ENCODE results near the gene NPIPB12.
"Not testable (repeated sequence)": the region's sequence is repeated elsewhere in the genome, so short reads cannot be mapped to it uniquely, and the experiment has no call there.

Gene NPIPB12

DNA sequence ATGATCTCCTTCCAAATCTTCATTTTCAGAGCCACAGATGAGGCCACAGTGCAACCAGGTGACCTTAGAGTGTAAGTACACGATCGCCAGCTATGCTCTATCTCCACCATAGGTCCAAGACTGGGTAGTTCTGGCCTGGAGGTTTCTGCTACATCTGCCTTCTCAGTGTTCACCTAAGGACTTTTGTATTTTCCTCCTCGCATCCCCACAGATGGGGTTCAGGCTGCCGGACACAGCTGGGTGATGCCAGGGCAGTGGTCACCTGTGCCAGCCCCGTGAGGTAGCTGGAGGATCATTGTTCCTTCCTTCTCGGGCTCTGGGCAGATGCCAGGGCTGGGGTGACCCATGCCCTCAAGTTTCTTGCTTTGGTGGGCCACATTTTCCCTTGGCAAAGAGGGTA lies at the start of gene NPIPB12:
Gene NPIPB12 (minus strand): TSS at position 101 of the 400 bp plus-strand sequence.
- H3K9me3 ChIP-seq (ENCODE audit: low read length); H3K4me1 ChIP-seq (ENCODE audit: insufficient read depth, low read length); H3K27me3 ChIP-seq (ENCODE audit: insufficient read depth, low read length); H3K36me3 ChIP-seq (ENCODE audit: insufficient read depth, low read length); H2AFZ ChIP-seq (ENCODE audit: low read depth, low read length); H3K4me3 ChIP-seq (ENCODE audit: low read length): not testable (repeated sequence)

DNA sequence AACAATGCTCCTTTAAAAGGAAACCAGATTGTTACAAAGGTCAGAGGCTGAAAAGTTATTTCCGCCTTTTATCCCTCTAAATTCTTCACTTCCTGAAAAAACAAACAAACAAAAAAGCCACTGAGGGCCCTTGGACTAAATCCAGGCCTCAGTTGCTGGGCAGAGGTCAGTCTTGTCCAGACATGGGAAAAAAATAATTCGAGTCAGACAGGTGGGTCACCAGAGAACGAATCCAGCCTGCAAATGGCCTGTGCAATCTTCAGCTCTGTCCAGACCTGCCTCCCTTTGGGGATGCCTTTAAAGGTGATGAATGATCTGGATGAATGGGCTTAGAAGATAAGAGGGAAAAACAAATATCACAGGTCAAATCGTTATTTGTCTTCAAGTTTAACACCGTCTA lies 15.3 kb upstream of the NPIPB12 start:
- H3K4me3 ChIP-seq (ENCODE audit: low read length); H3K9me3 ChIP-seq (ENCODE audit: low read length); H3K27me3 ChIP-seq (ENCODE audit: insufficient read depth, low read length); H2AFZ ChIP-seq (ENCODE audit: low read depth, low read length); H3K36me3 ChIP-seq (ENCODE audit: insufficient read depth, low read length); H3K4me1 ChIP-seq (ENCODE audit: insufficient read depth, low read length): not testable (repeated sequence)

DNA sequence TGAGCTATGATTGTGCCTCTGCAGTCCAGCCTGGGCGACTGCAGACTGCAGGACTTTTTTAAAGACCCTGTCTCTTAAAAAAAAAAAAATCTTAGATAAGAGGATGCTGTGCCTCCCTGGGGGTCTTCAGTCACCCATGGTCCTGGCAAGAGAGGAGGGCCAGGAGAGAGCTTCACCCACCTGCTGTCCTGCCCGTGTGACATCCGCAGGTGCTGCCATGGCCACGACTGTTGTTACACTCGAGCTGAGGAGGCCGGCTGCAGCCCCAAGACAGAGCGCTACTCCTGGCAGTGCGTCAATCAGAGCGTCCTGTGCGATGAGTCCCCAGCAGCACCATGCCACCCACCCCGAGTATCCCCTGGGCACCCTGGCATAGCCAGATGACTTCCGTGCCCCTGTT lies 23.9 kb downstream of the NPIPB12 start:
- not testable (repeated sequence) for H3K4me1 ChIP-seq (ENCODE audit: insufficient read depth, low read length); H3K9me3 ChIP-seq (ENCODE audit: low read length); H3K36me3 ChIP-seq (ENCODE audit: insufficient read depth, low read length); H2AFZ ChIP-seq (ENCODE audit: low read depth, low read length); H3K27me3 ChIP-seq (ENCODE audit: insufficient read depth, low read length); H3K4me3 ChIP-seq (ENCODE audit: low read length)

DNA sequence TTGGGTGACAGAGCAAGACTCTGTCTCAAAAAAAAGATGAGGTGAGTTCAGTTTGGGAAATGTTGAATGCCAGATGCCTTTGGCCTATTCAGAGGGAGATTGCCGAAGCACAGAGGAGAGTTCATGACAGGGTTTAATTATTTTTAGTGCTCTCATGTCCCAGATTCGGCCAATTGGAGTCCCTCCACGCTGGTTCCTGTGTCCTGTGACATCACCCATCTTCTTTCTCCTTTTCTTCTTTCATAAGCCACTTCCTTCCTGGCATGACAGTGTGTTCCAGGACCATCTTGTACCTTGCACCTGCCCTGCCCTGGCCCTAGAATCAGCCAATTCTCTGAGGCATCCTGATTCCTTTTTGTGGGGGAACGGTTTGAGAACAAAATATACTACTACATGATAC lies 34.1 kb downstream of the NPIPB12 start:
- not testable (repeated sequence) for H3K4me1 ChIP-seq (ENCODE audit: insufficient read depth, low read length); H3K27me3 ChIP-seq (ENCODE audit: insufficient read depth, low read length); H3K36me3 ChIP-seq (ENCODE audit: insufficient read depth, low read length); H3K9me3 ChIP-seq (ENCODE audit: low read length); H3K4me3 ChIP-seq (ENCODE audit: low read length); H2AFZ ChIP-seq (ENCODE audit: low read depth, low read length)

DNA sequence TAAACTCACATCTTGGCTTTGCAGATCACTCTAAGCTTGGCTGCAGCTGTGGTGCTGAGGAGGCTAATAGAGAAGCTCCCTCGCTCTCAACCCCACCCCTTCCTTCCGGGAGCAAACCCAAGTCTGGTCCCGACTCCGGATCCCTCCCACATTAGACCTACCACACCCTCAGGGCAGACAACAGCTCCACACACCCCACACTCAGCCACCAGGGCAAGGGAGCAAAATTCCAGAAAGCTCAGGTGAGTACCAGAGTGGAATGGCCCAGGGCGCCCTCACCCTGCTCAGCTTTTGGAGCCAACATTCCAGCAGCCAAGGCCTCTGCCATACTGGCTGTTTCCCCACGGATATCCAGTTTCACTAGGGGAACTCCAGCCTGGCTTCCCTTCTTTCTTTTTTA lies 36.5 kb downstream of the NPIPB12 start:
- H3K4me3 ChIP-seq (ENCODE audit: low read length); H3K4me1 ChIP-seq (ENCODE audit: insufficient read depth, low read length); H2AFZ ChIP-seq (ENCODE audit: low read depth, low read length); H3K27me3 ChIP-seq (ENCODE audit: insufficient read depth, low read length); H3K36me3 ChIP-seq (ENCODE audit: insufficient read depth, low read length); H3K9me3 ChIP-seq (ENCODE audit: low read length): not testable (repeated sequence)

DNA sequence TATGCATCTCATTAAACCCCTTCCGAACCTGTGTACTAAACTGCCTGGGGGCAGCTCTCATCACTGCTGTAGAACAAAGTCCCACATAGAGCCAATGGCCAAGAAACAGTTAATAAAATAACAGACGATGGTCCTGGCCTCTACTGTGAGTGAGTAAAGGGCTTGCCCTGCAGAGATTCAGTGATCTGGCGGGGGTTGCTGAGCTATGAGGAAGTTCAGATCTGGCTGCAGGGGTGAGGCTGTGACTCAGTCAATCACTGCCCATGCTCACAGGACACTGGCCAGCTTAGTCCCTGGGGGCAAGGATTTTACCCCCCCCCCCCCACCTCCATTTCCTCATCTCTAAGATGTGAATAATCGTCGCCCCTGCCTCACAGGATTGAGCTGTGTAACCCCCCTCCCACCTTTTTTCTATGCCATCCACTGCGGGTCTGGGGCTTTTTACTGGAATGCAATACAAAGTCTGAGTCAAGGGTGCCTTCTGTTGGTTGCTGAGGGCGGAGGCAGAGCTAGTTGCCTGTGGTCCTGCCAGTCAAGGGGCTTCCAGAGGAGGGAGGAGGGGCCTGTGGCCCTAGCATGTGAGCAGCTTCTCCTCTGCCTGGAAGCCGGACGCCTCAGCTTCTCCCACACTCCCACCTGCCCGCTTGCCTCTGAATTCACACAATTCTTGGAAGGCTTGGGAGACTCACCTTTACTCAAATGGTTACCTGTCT lies 38.4 kb downstream of the NPIPB12 start:
- H3K4me3 ChIP-seq (ENCODE audit: low read length); H3K27me3 ChIP-seq (ENCODE audit: insufficient read depth, low read length); H3K36me3 ChIP-seq (ENCODE audit: insufficient read depth, low read length); H3K9me3 ChIP-seq (ENCODE audit: low read length); H3K4me1 ChIP-seq (ENCODE audit: insufficient read depth, low read length); H2AFZ ChIP-seq (ENCODE audit: low read depth, low read length): not testable (repeated sequence)

DNA sequence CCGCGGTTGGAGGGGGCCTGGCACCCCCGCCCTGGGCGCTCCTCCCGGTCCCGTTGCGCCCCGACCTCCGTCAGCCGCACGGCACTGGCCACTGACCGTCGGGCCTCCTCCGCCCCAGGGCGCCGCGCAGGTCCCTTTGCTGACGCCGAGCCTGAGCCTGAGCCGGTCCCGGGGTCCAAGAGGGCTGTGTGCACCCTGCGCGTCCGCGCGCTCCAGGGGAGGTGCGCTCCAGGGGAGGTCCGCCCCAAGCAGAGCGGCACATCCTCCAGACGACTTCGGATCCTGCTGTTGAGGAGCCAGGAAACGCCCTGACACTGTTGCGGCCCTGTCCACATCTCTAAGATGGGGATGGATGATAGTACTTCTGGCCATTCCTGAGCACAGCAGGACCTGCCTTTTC lies 39.3 kb downstream of the NPIPB12 start:
- not testable (repeated sequence) for H3K36me3 ChIP-seq (ENCODE audit: insufficient read depth, low read length); H3K27me3 ChIP-seq (ENCODE audit: insufficient read depth, low read length)

DNA sequence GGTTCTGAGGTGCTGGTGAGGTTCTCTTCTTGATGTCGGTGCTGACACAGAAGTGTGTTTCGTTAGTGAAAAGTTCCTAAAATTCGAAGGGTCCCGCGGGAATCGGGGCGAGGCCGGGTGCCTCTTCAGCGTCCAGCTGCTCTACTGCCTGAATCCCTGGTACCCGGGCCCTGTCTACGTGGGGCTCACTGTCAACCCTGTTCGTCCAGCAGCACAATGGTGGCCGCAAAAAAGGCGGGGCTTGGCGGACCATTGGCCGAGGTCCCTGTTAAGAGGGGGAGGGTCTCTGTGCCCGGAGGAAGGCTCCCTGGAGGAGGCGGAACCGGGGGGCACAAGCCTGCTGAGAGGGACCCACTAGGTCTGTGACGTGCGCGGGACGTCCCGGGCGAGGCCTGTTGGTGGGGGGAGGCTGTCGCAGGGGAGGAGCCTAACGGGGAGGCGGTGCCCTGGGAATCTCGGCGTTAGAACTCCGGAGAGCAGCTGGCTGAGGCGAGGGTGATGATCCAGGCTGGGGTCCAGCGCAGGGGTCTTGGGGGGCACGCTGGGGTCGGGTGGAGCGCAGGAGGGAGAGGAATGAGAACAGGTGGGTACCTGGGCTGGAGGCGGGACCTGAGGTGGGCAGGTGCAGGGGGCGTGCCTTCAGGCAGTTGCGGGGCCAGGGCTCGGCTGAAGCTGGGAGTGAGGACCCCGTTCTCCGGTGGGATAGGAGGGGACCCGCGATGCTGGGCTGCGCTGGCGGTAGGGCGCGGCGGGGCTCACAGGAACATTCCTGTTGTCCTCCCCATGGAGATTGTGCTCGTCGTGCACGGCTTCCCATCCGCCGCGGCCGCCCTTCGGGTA lies 40.0 kb downstream of the NPIPB12 start:
- not testable (repeated sequence) for H3K4me3 ChIP-seq (ENCODE audit: low read length); H2AFZ ChIP-seq (ENCODE audit: low read depth, low read length); H3K36me3 ChIP-seq (ENCODE audit: insufficient read depth, low read length); H3K4me1 ChIP-seq (ENCODE audit: insufficient read depth, low read length); H3K9me3 ChIP-seq (ENCODE audit: low read length); H3K27me3 ChIP-seq (ENCODE audit: insufficient read depth, low read length)

More for the DNA sequence above, 39.3 kb downstream of the NPIPB12 start:
- not testable (repeated sequence) for H3K9me3 ChIP-seq (ENCODE audit: low read length); H2AFZ ChIP-seq (ENCODE audit: low read depth, low read length); H3K4me1 ChIP-seq (ENCODE audit: insufficient read depth, low read length); H3K4me3 ChIP-seq (ENCODE audit: low read length)

DNA sequence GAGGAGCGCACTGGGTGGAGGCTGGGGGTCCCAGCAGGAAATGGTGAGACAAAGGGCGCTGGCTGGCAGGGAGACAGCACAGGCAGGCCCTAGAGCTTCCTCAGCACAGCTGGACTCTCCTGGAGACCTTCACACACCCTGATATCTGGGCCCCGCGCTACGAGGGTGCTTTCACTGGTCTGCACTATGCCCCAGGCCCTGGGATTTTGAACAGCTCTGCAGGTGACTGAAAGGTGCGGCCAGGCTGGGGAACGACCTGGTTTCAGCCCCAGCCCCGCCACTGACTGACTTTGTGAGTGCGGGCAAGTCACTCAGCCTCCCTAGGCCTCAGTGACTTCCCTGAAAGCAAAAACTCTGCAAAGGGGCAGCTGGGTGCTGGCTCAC lies 45.6 kb downstream of the NPIPB12 start:
- H3K27me3 ChIP-seq (ENCODE audit: insufficient read depth, low read length); H3K36me3 ChIP-seq (ENCODE audit: insufficient read depth, low read length); H3K4me3 ChIP-seq (ENCODE audit: low read length); H2AFZ ChIP-seq (ENCODE audit: low read depth, low read length); H3K4me1 ChIP-seq (ENCODE audit: insufficient read depth, low read length); H3K9me3 ChIP-seq (ENCODE audit: low read length): not testable (repeated sequence)

DNA sequence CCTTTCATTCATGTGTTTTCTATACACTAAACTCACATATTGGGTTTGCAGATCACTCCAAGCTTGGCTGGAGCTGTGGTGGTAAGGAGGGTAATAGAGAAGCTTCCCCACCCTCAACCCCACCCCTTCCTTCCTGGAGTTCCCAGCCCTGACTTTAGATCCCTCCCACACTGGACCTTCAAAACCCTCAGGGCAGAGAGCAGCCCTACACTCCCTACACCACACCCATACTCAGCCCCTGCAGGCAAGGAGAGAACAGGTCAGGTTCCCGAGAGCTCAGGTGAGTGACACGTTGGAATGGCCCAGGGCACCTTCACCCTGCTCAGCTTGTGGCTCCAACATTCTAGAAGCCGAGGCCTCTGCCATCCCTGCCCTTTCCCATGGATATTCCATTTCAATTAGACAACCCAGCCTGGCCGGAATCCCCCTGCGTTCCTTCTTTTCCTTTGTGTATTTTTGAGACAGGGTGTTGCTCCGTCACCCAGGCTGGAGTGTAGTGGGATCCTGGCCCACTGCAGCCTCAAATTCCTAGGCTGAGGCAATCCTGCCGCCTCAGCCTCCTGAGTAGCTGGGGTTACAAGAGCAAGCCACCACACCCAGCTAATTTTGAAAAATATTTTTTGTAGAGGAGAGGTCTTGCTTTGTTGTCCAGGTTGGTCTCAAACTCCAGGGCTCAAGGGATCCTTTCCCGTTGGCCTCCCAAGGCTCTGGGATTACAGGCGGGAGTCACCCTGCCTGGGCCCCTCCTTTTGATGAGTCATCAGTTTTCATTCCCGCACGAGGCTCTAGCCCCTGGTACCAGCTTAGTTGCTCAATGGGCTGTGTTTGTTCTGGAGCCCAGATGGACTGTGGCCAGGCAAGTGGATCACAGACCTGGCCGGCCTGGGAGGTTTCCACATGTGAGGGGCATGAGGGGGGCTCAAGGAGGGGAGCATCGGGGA lies 46.2 kb downstream of the NPIPB12 start, which contains the start of gene SULT1A4:
Gene SULT1A4 (plus strand): TSS at position 208 of the 941 bp plus-strand sequence. CDS start 1,473 bp downstream, outside the sequence.
- H3K36me3 ChIP-seq (ENCODE audit: insufficient read depth, low read length); H2AFZ ChIP-seq (ENCODE audit: low read depth, low read length); H3K9me3 ChIP-seq (ENCODE audit: low read length); H3K27me3 ChIP-seq (ENCODE audit: insufficient read depth, low read length); H3K4me3 ChIP-seq (ENCODE audit: low read length); H3K4me1 ChIP-seq (ENCODE audit: insufficient read depth, low read length): not testable (repeated sequence)

DNA sequence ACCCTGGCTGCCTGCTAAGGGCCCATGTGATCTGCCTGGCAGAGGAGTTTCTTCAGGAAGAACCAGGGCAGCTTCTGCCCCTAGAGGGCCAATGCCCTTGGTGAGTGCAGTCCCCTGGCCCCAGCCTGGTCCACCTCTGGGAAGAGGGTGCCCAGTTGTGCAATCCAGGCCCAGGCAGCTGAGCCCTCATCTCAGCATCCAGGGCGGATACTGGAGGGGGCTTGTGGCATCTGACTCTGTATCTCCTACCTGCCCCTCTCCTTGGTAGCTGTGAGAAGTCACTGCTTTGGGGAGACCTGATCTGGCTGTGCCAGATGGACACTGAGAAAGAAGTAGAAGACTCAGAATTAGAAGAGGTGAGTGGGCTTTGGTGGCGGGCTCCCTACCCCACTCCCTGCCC lies 48.5 kb downstream of the NPIPB12 start:
- not testable (repeated sequence) for H3K27me3 ChIP-seq (ENCODE audit: insufficient read depth, low read length); H3K36me3 ChIP-seq (ENCODE audit: insufficient read depth, low read length); H3K9me3 ChIP-seq (ENCODE audit: low read length); H2AFZ ChIP-seq (ENCODE audit: low read depth, low read length); H3K4me1 ChIP-seq (ENCODE audit: insufficient read depth, low read length); H3K4me3 ChIP-seq (ENCODE audit: low read length)

DNA sequence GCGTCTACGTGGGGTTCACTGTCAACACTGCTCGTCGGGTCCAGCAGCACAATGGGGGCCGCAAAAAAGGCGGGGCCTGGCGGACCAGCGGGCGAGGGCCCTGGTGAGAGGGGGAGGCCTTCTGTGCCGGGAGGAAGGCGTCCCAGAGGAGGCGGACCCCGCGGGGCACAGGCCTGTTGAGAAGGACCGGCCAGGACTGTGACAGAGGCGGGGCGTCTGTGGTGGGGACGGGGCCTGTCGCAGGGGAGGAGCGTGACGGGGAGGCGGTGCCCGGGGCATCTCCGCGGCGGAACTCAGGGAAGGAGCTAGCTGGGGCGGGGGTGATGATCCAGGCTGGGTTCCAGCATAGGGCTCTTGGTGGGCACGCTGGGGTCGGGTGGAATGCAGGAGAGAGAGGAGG lies 51.4 kb downstream of the NPIPB12 start:
- H3K36me3 ChIP-seq (ENCODE audit: insufficient read depth, low read length); H2AFZ ChIP-seq (ENCODE audit: low read depth, low read length); H3K4me3 ChIP-seq (ENCODE audit: low read length); H3K27me3 ChIP-seq (ENCODE audit: insufficient read depth, low read length); H3K9me3 ChIP-seq (ENCODE audit: low read length); H3K4me1 ChIP-seq (ENCODE audit: insufficient read depth, low read length): not testable (repeated sequence)

DNA sequence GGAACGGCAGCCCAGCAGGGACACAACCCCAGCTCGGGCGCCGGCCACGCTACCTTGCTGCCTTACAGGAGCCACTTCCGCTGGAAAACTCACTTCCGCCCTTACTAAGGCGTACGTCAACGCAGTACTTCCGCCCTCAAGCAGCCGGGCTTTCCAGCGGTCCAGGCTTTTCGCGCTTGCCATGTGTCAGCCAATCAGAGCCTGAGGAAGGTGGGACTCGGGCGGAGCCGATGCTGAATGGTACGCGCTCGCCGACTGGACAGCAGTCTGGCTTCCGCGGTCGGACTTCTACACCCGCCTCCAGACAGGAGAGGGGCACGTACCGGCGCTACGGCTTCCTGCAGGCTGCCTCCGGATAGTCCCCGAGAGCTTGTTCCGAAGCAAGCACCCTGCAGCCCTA lies 51.9 kb downstream of the NPIPB12 start, which contains the start of the genes BOLA2 and SLX1B:
Gene BOLA2 (minus strand): TSS at position 83 of the 400 bp plus-strand sequence. CDS start 98 bp downstream, outside the sequence.
Gene SLX1B (plus strand): TSS at position 265 of the 400 bp plus-strand sequence.
- not testable (repeated sequence) for H3K9me3 ChIP-seq (ENCODE audit: low read length); H3K36me3 ChIP-seq (ENCODE audit: insufficient read depth, low read length); H2AFZ ChIP-seq (ENCODE audit: low read depth, low read length); H3K4me3 ChIP-seq (ENCODE audit: low read length); H3K27me3 ChIP-seq (ENCODE audit: insufficient read depth, low read length); H3K4me1 ChIP-seq (ENCODE audit: insufficient read depth, low read length)

All from neuron (in vitro differentiated cells).